Activated CD4-positive, alpha-beta T cell treated with anti-CD3 and anti-CD28 coated beads, Interleukin-2, amount 10 ng/mL, durations not matched to agents 24 days and 14 days (primary cell): ENCODE measurements around the gene MYCBP. TPM values are rescaled to one million over a fixed set of nuclear protein-coding genes. Genes with fewer than 3 reads are reported as not detected.
"Not testable (repeated sequence)": the region's sequence is repeated elsewhere in the genome, so short reads cannot be mapped to it uniquely, and the experiment has no call there.

ENCODE experiments used
- DNase-seq: peaks from one replicate; pipeline ENCODE4 v3.0.0; 2022
- H3K27ac Mint-ChIP-seq: one replicate; pipeline ENCODE4 v1.8.0; 2022; ENCODE audit warnings: mild to moderate bottlenecking, mixed read lengths
- H3K27me3 Mint-ChIP-seq: one replicate; pipeline ENCODE4 v1.8.0; 2022; ENCODE audit warnings: mixed read lengths
- H3K36me3 Mint-ChIP-seq: one replicate; pipeline ENCODE4 v1.8.0; 2022; ENCODE audit warnings: low read depth, mild to moderate bottlenecking, mixed read lengths
- H3K4me1 Mint-ChIP-seq: one replicate; pipeline ENCODE4 v1.8.0; 2021; ENCODE audit warnings: mixed read lengths
- H3K4me3 Mint-ChIP-seq: one replicate; pipeline ENCODE4 v1.8.0; 2022; ENCODE audit warnings: mild to moderate bottlenecking, moderate library complexity, mixed read lengths
- H3K9me3 Mint-ChIP-seq: one replicate; pipeline ENCODE4 v1.8.0; 2021; ENCODE audit warnings: mixed read lengths
- intact Hi-C: fragments of 100-400 bp; cut with micrococcal nuclease; formaldehyde crosslinking; loops from one replicate; pipeline ENCODE4 v1.15.1; 2023
- total RNA-seq: library from RNA; stranded (reverse); gene quantifications from 2 replicates; pipeline ENCODE4 v1.2.3, GENCODE V29; 2022

MYCBP gene
- total RNA-seq, 1 donor from 2014 or later = 35.1 TPM

DNA sequence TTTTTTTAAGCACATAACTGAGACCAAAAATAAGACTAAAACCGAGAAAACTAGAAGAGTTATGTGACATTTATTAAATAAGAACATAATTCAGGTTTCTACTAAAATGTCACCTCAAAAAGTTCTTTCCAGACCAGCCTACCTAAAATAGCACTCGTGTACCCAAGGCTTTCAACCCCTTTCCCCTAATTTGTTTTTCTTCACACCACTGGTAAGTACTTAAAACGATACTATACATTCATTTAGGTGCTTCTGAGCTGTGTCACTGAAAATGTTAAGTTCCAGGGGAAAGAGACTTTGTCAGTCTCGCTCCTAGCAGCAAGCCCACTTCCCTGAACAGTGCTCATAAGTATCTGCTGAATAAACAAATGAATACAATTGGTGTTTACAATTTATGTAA is 20.4 kb downstream of the MYCBP start:
- Mint-ChIP-seq H3K36me3 (peaks cover 34% of the 10 kb centered on the region), H3K4me1 (peaks cover 15% of the 10 kb centered on the region), H3K27ac (peak overlapping the region; percentile 48), H3K27me3 (no peaks in the 10 kb centered on the region), H3K4me3 (peak overlapping the region; percentile 24), H3K9me3 (no peaks in the 10 kb centered on the region)
- no peak for DNase-seq
- intact Hi-C loops = loop anchor here (10.0 kb wide), 2 partner anchors 1158 to 1378 kb away; partner anchors contain the start of genes CDCA8 and ZC3H12A

GRCh38 chr1:38848071-38848470 is 25.1 kb downstream of the MYCBP start:
- intact Hi-C loops = no loop called here
- DNase-seq = no peak
- no peak overlapping the region for H3K4me3 Mint-ChIP-seq
- H3K27ac Mint-ChIP-seq = no peak overlapping the region
- H3K36me3 Mint-ChIP-seq = peaks cover 43% of the 10 kb centered on the region
- no peaks in the 10 kb centered on the region for H3K27me3 Mint-ChIP-seq
- H3K4me1 Mint-ChIP-seq = peaks cover 5% of the 10 kb centered on the region
- H3K9me3 Mint-ChIP-seq = no peaks in the 10 kb centered on the region

DNA sequence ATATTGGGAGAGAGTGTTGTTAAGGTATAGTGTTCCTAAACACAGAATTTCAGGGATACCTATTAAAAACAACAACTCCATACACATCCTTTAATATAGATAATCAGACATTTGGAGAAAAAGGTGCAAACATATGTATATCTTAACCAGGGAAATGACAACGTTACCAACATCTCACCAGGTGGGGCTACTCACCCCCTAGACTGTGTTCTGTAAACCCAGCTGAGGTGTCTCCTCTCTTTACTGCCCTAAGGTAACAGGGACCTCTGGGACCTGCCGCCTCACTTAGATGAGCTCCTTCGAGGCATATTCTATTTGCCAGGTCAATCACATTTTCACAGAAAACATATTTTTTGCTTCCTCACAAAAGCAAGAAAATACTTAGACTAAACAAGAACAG is 26.9 kb downstream of the MYCBP start:
- no peak for DNase-seq
- Mint-ChIP-seq H3K27ac (no peak overlapping the region), H3K9me3 (no peaks in the 10 kb centered on the region), H3K36me3 (peaks cover 36% of the 10 kb centered on the region), H3K4me1 (no peaks in the 10 kb centered on the region), H3K27me3 (no peaks in the 10 kb centered on the region), H3K4me3 (no peak overlapping the region)
- intact Hi-C loops = no loop called here

DNA sequence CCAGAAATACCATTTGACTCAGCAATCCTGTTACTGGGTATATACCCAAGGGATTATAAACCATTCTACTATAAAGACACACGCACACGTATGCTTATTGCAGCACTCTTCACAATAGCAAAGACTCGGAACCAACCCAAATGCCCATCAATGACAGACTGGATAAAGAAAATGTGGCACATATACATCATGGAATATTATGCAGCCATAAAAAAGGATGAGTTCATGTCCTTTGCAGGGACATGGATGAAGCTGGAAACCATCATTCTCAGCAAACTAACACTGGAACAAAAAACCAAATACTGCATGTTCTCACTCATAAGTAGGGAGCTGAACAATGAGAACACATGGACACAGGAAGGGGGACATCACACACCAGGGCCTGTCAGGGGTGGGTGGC is 28.1 kb downstream of the MYCBP start:
- H3K27ac Mint-ChIP-seq, H3K27me3 Mint-ChIP-seq, H3K4me3 Mint-ChIP-seq, DNase-seq, intact Hi-C loops, H3K9me3 Mint-ChIP-seq, H3K4me1 Mint-ChIP-seq: not testable (repeated sequence)
- peaks cover 38% of the 10 kb centered on the region for H3K36me3 Mint-ChIP-seq

- intact Hi-C loops = no loop called here
- no peak overlapping the region for H3K27ac Mint-ChIP-seq
These were observed 32.9 kb downstream of the MYCBP start for GRCh38 chr1:38840281-38840680.

DNA sequence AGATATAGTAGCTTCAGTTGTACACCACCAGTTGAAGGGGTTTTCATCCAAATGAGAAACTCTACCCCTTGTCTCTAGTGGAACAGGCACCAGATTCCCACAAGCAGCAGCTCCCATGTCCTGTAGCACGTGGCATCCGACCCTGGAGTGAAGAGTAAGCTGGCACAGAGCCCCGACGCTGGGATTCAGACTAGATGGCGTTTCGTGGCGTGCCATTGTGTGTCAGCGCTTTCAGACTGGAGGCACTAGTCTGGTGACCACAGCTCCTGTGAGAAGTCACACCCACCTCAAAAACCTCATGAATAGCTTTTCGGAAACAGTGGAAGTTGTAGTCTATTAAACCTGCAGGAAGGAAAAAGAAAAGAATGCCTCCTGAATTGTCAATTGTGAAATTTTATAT is 33.8 kb downstream of the MYCBP start:
- peaks cover 28% of the 10 kb centered on the region for H3K36me3 Mint-ChIP-seq
- peaks cover 2% of the 10 kb centered on the region for H3K4me1 Mint-ChIP-seq
- intact Hi-C loops = no loop called here
- no peak overlapping the region for H3K27ac Mint-ChIP-seq
- H3K4me3 Mint-ChIP-seq = no peak overlapping the region
- H3K27me3 Mint-ChIP-seq = peaks cover 5% of the 10 kb centered on the region
- no peaks in the 10 kb centered on the region for H3K9me3 Mint-ChIP-seq
- DNase-seq = no peak

More at GRCh38 chr1:38840281-38840680, 32.9 kb downstream of the MYCBP start:
- Mint-ChIP-seq H3K27me3 (no peaks in the 10 kb centered on the region), H3K4me1 (no peaks in the 10 kb centered on the region), H3K9me3 (no peaks in the 10 kb centered on the region), H3K4me3 (no peak overlapping the region), H3K36me3 (peaks cover 37% of the 10 kb centered on the region)
- DNase-seq = no peak

- H3K9me3 Mint-ChIP-seq, H3K4me1 Mint-ChIP-seq, H3K4me3 Mint-ChIP-seq, DNase-seq, intact Hi-C loops, H3K27ac Mint-ChIP-seq: not testable (repeated sequence)
- H3K27me3 Mint-ChIP-seq = peaks cover 15% of the 10 kb centered on the region
- peaks cover 18% of the 10 kb centered on the region for H3K36me3 Mint-ChIP-seq
These were observed 36.8 kb downstream of the MYCBP start for GRCh38 chr1:38836316-38836715.

- Mint-ChIP-seq H3K27me3 (peaks cover 20% of the 10 kb centered on the region), H3K4me1 (peaks cover 2% of the 10 kb centered on the region), H3K4me3 (no peak overlapping the region), H3K9me3 (no peaks in the 10 kb centered on the region), H3K36me3 (peaks cover 14% of the 10 kb centered on the region), H3K27ac (no peak overlapping the region)
- intact Hi-C loops = no loop called here
- peak; percentile 88 for DNase-seq
These were observed 38.0 kb downstream of the MYCBP start for GRCh38 chr1:38834937-38835827.

- intact Hi-C loops = no loop called here
- Mint-ChIP-seq H3K27me3 (peaks cover 27% of the 10 kb centered on the region), H3K9me3 (no peaks in the 10 kb centered on the region), H3K27ac (no peak overlapping the region), H3K36me3 (peaks cover 11% of the 10 kb centered on the region), H3K4me3 (no peak overlapping the region), H3K4me1 (peaks cover 2% of the 10 kb centered on the region)
- DNase-seq = no peak
These were observed 38.8 kb downstream of the MYCBP start for GRCh38 chr1:38834221-38834782.

DNA sequence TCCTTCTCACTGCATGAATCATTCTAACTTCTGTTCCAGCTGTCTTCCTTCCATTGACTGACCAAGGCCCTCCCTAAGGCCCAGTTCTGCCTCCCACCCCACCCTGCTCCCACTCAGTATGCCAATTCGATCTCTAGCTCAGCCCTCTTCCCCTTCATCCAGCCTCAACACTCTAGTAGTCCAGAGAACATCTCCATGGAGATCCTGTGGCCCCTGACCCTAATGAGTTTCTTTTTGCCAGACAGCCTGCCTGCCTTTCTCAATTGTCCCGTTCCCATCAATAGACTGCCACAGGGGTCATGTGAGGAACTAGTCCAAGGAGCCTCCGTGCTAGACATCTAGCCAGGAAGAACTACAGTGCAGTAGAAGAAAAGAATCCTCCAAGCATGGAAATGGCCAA is 40.0 kb downstream of the MYCBP start:
- Mint-ChIP-seq H3K4me1 (peaks cover 2% of the 10 kb centered on the region), H3K36me3 (peaks cover 3% of the 10 kb centered on the region), H3K27me3 (peaks cover 31% of the 10 kb centered on the region), H3K4me3 (no peak overlapping the region), H3K9me3 (no peaks in the 10 kb centered on the region), H3K27ac (no peak overlapping the region)
- intact Hi-C loops = no loop called here
- DNase-seq = no peak

- H3K27me3 Mint-ChIP-seq = peaks cover 31% of the 10 kb centered on the region
- no peaks in the 10 kb centered on the region for H3K9me3 Mint-ChIP-seq
- no peak overlapping the region for H3K27ac Mint-ChIP-seq
- no peak for DNase-seq
- intact Hi-C loops = no loop called here
- no peaks in the 10 kb centered on the region for H3K36me3 Mint-ChIP-seq
- no peak overlapping the region for H3K4me3 Mint-ChIP-seq
- H3K4me1 Mint-ChIP-seq = peaks cover 2% of the 10 kb centered on the region
These were observed 40.8 kb downstream of the MYCBP start for GRCh38 chr1:38832370-38832734.

DNA sequence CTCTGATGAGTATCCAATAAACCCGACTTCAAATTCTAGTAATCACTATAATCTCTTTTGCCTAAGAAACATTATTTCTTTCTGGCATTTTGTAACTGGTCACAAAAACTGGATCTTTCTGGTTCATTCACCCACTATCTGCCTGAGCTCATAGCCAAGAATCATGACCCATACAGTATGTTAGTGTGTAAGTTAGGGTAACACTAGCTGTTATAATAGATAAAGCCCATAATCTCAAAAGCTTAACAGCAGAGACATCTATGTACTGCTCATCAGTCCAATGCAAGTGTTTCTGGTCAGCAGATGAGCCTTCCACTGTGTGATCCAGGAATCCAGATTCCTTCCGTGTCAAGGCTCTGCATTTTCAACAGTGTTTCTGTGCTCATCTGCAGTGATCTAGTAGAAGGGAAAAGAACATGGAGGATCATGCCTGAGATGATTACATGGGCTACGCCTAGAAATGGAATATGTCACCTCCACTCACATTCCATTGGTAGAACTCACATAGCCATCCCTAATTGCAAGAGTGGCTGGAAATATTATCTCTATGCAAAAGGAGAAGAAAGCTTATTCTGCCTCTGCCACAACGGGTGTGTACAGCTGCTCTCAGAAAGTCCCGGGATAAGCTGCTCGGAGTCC is 41.3 kb downstream of the MYCBP start:
- H3K9me3 Mint-ChIP-seq = no peaks in the 10 kb centered on the region
- DNase-seq = no peak
- peaks cover 2% of the 10 kb centered on the region for H3K4me1 Mint-ChIP-seq
- no peaks in the 10 kb centered on the region for H3K36me3 Mint-ChIP-seq
- peaks cover 34% of the 10 kb centered on the region for H3K27me3 Mint-ChIP-seq
- no peak overlapping the region for H3K4me3 Mint-ChIP-seq
- intact Hi-C loops = no loop called here
- H3K27ac Mint-ChIP-seq = no peak overlapping the region

DNA sequence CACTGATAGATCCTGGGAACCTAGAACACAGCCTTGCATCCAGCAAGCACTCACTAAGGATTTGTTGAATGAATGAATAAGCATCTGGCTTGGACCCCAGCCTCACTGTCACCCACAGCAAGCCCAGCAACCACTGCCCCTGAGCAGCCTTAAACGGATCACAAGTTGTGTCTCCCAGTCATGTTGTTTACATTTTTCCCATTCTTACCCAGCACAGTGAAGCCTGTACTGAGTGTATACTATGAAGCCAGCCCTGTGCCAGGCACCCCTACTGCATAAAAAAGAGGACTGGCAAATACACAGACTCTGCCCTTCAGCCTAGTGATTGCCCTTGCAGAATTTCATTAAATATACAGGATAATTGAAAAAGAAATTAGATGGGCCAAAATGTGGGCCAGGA is 43.8 kb downstream of the MYCBP start:
- H3K36me3 Mint-ChIP-seq = no peaks in the 10 kb centered on the region
- H3K4me1 Mint-ChIP-seq = no peaks in the 10 kb centered on the region
- DNase-seq = no peak
- intact Hi-C loops = no loop called here
- H3K9me3 Mint-ChIP-seq = no peaks in the 10 kb centered on the region
- peaks cover 40% of the 10 kb centered on the region for H3K27me3 Mint-ChIP-seq
- H3K4me3 Mint-ChIP-seq = no peak overlapping the region
- no peak overlapping the region for H3K27ac Mint-ChIP-seq

DNA sequence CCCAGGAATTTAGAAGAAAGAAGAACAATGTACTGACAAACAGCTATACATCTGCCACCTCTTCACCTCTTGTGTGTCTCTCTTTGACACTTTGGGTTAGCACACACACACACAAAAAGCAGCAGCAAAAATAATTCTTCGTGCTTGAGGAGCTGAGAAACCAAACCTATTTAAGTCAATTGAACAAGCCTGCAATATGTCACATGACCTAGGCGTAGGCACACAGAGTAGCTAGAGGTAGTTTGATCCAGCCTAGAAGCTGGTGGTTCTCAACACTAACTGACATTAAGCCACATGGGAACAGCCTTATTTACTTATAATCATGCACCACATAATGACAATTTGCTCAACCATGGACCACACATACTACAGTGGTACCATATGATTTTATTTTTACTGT is 45.8 kb downstream of the MYCBP start:
- no peak overlapping the region for H3K27ac Mint-ChIP-seq
- no peaks in the 10 kb centered on the region for H3K36me3 Mint-ChIP-seq
- H3K27me3 Mint-ChIP-seq = peaks cover 31% of the 10 kb centered on the region
- DNase-seq = no peak
- H3K4me3 Mint-ChIP-seq = no peak overlapping the region
- H3K4me1 Mint-ChIP-seq = no peaks in the 10 kb centered on the region
- no peaks in the 10 kb centered on the region for H3K9me3 Mint-ChIP-seq
- intact Hi-C loops = no loop called here
